Omental fat pad (tissue), 4 donors: ENCODE data around the gene ACSM2B. TPM values are rescaled to one million over a fixed set of nuclear protein-coding genes. Genes with fewer than 3 reads are reported as not detected.

Experiments
- ATAC-seq: fragments of 150-250 bp; one replicate; pipeline ENCODE4 v1.9.1; 2016; ENCODE audit warnings: mild to moderate bottlenecking, moderate library complexity; ENCODE audit not compliant: low FRiP score
- DNase-seq: peaks from one replicate; pipeline ENCODE4 v3.0.0-alpha.2; 2019; ENCODE audit warnings: low spot score
- CTCF ChIP-seq, 3 donors: fragments of 450-650 bp; IDR thresholded peaks; one replicate each; pipeline ENCODE4 v1.5.1; 2016 to 2017; ENCODE audit warnings: antibody characterized with exemption in 3 of 3, mild to moderate bottlenecking in 3 of 3, moderate library complexity in 2 of 3
- total RNA-seq, 4 donors: library from RNA; depleted of rRNA; stranded (reverse); fragments of >200 nt; gene quantifications; one replicate each; pipeline ENCODE4 v1.1.0, GENCODE V29; 2016

The ACSM2B gene
- total RNA-seq, 4 donors from 2014 or later, result 0.12 TPM; not detected in 3

- DNase-seq (no peak), ATAC-seq (no peak)
- TF ChIP-seq CTCF (IDR thresholded peaks at IDR 0.05), result no peak
These were observed 41.1 kb upstream of the ACSM2B start for GRCh38 chr16:20617271-20617670.

GRCh38 chr16:20614186-20615141 is 38.3 kb upstream of the ACSM2B start:
- ATAC-seq, result no peak
- no peak for TF ChIP-seq CTCF (IDR thresholded peaks at IDR 0.05)
- DNase-seq, result no peak

GRCh38 chr16:20613481-20614185 is 37.5 kb upstream of the ACSM2B start:
- no peak for TF ChIP-seq CTCF (IDR thresholded peaks at IDR 0.05)
- ATAC-seq (no peak), DNase-seq (no peak)

GRCh38 chr16:20612551-20613480 is 36.6 kb upstream of the ACSM2B start:
- ATAC-seq (no peak), DNase-seq (no peak)
- TF ChIP-seq CTCF (IDR thresholded peaks at IDR 0.05), result no peak

GRCh38 chr16:20611975-20612481 is 35.9 kb upstream of the ACSM2B start:
- no peak for DNase-seq
- no peak for ATAC-seq
- TF ChIP-seq CTCF (IDR thresholded peaks at IDR 0.05), result no peak

- TF ChIP-seq CTCF (IDR thresholded peaks at IDR 0.05), result no peak
- no peak for DNase-seq
- no peak for ATAC-seq
These were observed 35.3 kb upstream of the ACSM2B start for GRCh38 chr16:20611350-20611902.
